GM23248 (cell line): ENCODE data around the gene WWOX. TPM values are rescaled to one million over a fixed set of nuclear protein-coding genes. Genes with fewer than 3 reads are reported as not detected.
"Not testable (repeated sequence)": the region's sequence is repeated elsewhere in the genome, so short reads cannot be mapped to it uniquely, and the experiment has no call there.

Experiments
- DNase-seq: peaks from one replicate; pipeline ENCODE4 v3.0.0-alpha.2; 2015
- H2AFZ ChIP-seq: fragments of 200-600 bp; sonication (generic); 2 replicates; pipeline ENCODE4 v1.6.1; 2016; ENCODE audit warnings: antibody characterized with exemption
- H3F3A ChIP-seq: fragments of 200-600 bp; sonication (generic); 2 replicates; pipeline ENCODE4 v1.6.1; 2016; ENCODE audit warnings: mild to moderate bottlenecking, antibody characterized with exemption, mixed run types; ENCODE audit not compliant: insufficient read depth
- H3K27ac ChIP-seq: fragments of 200-600 bp; sonication (generic); 2 replicates; pipeline ENCODE4 v1.5.1; 2016; ENCODE audit warnings: mild to moderate bottlenecking
- H3K27me3 ChIP-seq: fragments of 200-600 bp; sonication (generic); replicated peaks from 2 replicates; pipeline ENCODE4 v1.6.1; 2016; ENCODE audit warnings: mild to moderate bottlenecking; ENCODE audit not compliant: insufficient read depth
- H3K36me3 ChIP-seq: fragments of 200-600 bp; sonication (generic); 2 replicates; pipeline ENCODE4 v1.6.1; 2016; ENCODE audit warnings: low read depth, mild to moderate bottlenecking
- H3K4me1 ChIP-seq: fragments of 200-600 bp; sonication (generic); 2 replicates; pipeline ENCODE4 v1.6.1; 2016; ENCODE audit warnings: mild to moderate bottlenecking; ENCODE audit not compliant: insufficient read depth
- H3K4me2 ChIP-seq: fragments of 200-600 bp; sonication (generic); one replicate; pipeline ENCODE4 v1.6.1; 2016; ENCODE audit warnings: mild to moderate bottlenecking; ENCODE audit not compliant: unreplicated experiment
- H3K4me3 ChIP-seq: fragments of 200-600 bp; sonication (generic); 2 replicates; pipeline ENCODE4 v1.5.1; 2016; ENCODE audit warnings: mild to moderate bottlenecking
- H3K79me2 ChIP-seq: fragments of 200-600 bp; sonication (generic); 2 replicates; pipeline ENCODE4 v1.6.1; 2016; ENCODE audit warnings: mild to moderate bottlenecking; ENCODE audit not compliant: insufficient read depth
- H3K9ac ChIP-seq: fragments of 200-600 bp; sonication (generic); 2 replicates; pipeline ENCODE4 v1.6.1; 2016; ENCODE audit warnings: mild to moderate bottlenecking
- H3K9me2 ChIP-seq: fragments of 200-600 bp; sonication (generic); 2 replicates; pipeline ENCODE4 v1.6.1; 2016; ENCODE audit warnings: mixed run types, mild to moderate bottlenecking, moderate library complexity; ENCODE audit not compliant: insufficient read depth
- H3K9me3 ChIP-seq: fragments of 200-600 bp; sonication (generic); one replicate; pipeline ENCODE4 v1.6.1; 2017; ENCODE audit warnings: low read depth
- H4K20me1 ChIP-seq: fragments of 200-600 bp; sonication (generic); 2 replicates; pipeline ENCODE4 v1.6.0; 2016; ENCODE audit not compliant: insufficient read depth
- EZH2 ChIP-seq: fragments of 200-600 bp; sonication (generic); IDR thresholded peaks from 2 replicates; pipeline ENCODE4 v1.6.1; 2018; ENCODE audit warnings: antibody characterized with exemption, mild to moderate bottlenecking; ENCODE audit not compliant: insufficient read depth, poor library complexity, severe bottlenecking
- EZH2phosphoT487 ChIP-seq: fragments of 200-600 bp; sonication (generic); IDR thresholded peaks from 2 replicates; pipeline ENCODE4 v1.6.1; 2018; ENCODE audit warnings: antibody characterized with exemption, moderate library complexity, mild to moderate bottlenecking, low read depth; ENCODE audit not compliant: insufficient read depth
- WGBS, 2 experiments: methylation state at CpG; one replicate each; pipeline ENCODE4 v1.1.6; 2015 to 2017; ENCODE audit warnings: low lambda C conversion rate in 2 of 2, low coverage in 1 of 2; ENCODE audit errors: missing lambda C conversion rate in 2 of 2; 5-methylcytosine and 5-hydroxymethylcytosine counted together
- in situ Hi-C: fragments of 300-500 bp; cut with MboI; formaldehyde crosslinking; loops from 2 replicates; pipeline ENCODE4 v1.15.0; 2020
- polyA plus RNA-seq: library from polyadenylated mRNA; unstranded; fragments of >200 nt; fragmentation: Nextera tagmentation; extraction: Ambion mirVana; gene quantifications from 2 replicates; pipeline ENCODE4 v1.2.1, GENCODE V29; 2016
- total RNA-seq: library from RNA; depleted of rRNA; stranded (reverse); fragments of >200 nt; shearing (Covaris generic); gene quantifications from 2 replicates; pipeline ENCODE4 v1.2.3, GENCODE V29; 2014

Gene WWOX
- total and polyA plus RNA-seq, 2 experiments from 2014 or later = 4.5 to 6.6 TPM

GRCh38 chr16:78597809-78598570 lies 498.5 kb downstream of the WWOX start:
- Histone ChIP-seq H3K9me3 (no peaks in the 10 kb centered on the region), H3K9ac (no peak overlapping the region), H3K9me2 (no peaks in the 10 kb centered on the region), H3K4me2 (no peak overlapping the region), H3K36me3 (no peaks in the 10 kb centered on the region), H3K79me2 (no peaks in the 10 kb centered on the region), H3K27ac (no peak overlapping the region), H3K4me3 (no peak overlapping the region), H3K27me3 (no peaks in the 10 kb centered on the region), H2AFZ (no peak overlapping the region), H3K4me1 (no peaks in the 10 kb centered on the region), H3F3A (no peaks in the 10 kb centered on the region), H4K20me1 (no peaks in the 10 kb centered on the region)
- TF ChIP-seq EZH2 = no peak
- no peak for TF ChIP-seq EZH2phosphoT487
- WGBS, 2 experiments = 41 to 42% methylated on average over 9 of the region's 9 CpGs
- in situ Hi-C loops = no loop called here
- no peak for DNase-seq

- WGBS, 2 experiments = 42% methylated on average over 4 of the region's 4 CpGs
- Histone ChIP-seq H3F3A (no peaks in the 10 kb centered on the region), H3K27ac (no peak overlapping the region), H3K4me2 (no peak overlapping the region), H3K79me2 (no peaks in the 10 kb centered on the region), H3K27me3 (no peaks in the 10 kb centered on the region), H2AFZ (no peak overlapping the region), H3K4me1 (no peaks in the 10 kb centered on the region), H3K9me2 (no peaks in the 10 kb centered on the region), H3K36me3 (no peaks in the 10 kb centered on the region), H4K20me1 (no peaks in the 10 kb centered on the region), H3K9ac (no peak overlapping the region), H3K4me3 (no peak overlapping the region), H3K9me3 (no peaks in the 10 kb centered on the region)
- no peak for DNase-seq
- TF ChIP-seq EZH2phosphoT487 (no peak), EZH2 (no peak)
- in situ Hi-C loops = no loop called here
These were observed 499.8 kb downstream of the WWOX start for GRCh38 chr16:78599271-78599670.

- in situ Hi-C loops, H4K20me1 ChIP-seq, H3K27me3 ChIP-seq, H3K9me2 ChIP-seq, H3K4me2 ChIP-seq, H3K4me1 ChIP-seq, H3K9ac ChIP-seq, H3K79me2 ChIP-seq, H3K9me3 ChIP-seq, H3K4me3 ChIP-seq, H3K27ac ChIP-seq, H2AFZ ChIP-seq, H3K36me3 ChIP-seq, H3F3A ChIP-seq, DNase-seq: not testable (repeated sequence)
- 51 to 61% methylated on average over 2 of the region's 2 CpGs for WGBS, 2 experiments
These were observed 505.1 kb downstream of the WWOX start for GRCh38 chr16:78604423-78605062.

- Histone ChIP-seq H3K79me2 (no peaks in the 10 kb centered on the region), H3K27ac (no peak overlapping the region), H3K27me3 (no peaks in the 10 kb centered on the region), H3K9ac (no peak overlapping the region), H3K4me2 (no peak overlapping the region), H3K4me1 (no peaks in the 10 kb centered on the region), H3K9me3 (no peaks in the 10 kb centered on the region), H3K9me2 (no peaks in the 10 kb centered on the region), H4K20me1 (no peaks in the 10 kb centered on the region), H3K4me3 (no peak overlapping the region), H3F3A (no peaks in the 10 kb centered on the region), H3K36me3 (no peaks in the 10 kb centered on the region), H2AFZ (no peak overlapping the region)
- DNase-seq = no peak
- in situ Hi-C loops = no loop called here
- WGBS, 2 experiments = 51 to 52% methylated on average over 6 of the region's 6 CpGs
- no peak for TF ChIP-seq EZH2
- TF ChIP-seq EZH2phosphoT487 = no peak
These were observed 506.2 kb downstream of the WWOX start for GRCh38 chr16:78605548-78606101.
